ENCODE results near the gene BCAP31. TPM values are rescaled to one million over a fixed set of nuclear protein-coding genes. Genes with fewer than 3 reads are reported as not detected.

Gene BCAP31
- total RNA-seq, 1 experiment from 2014 or later: 232 TPM

DNA sequence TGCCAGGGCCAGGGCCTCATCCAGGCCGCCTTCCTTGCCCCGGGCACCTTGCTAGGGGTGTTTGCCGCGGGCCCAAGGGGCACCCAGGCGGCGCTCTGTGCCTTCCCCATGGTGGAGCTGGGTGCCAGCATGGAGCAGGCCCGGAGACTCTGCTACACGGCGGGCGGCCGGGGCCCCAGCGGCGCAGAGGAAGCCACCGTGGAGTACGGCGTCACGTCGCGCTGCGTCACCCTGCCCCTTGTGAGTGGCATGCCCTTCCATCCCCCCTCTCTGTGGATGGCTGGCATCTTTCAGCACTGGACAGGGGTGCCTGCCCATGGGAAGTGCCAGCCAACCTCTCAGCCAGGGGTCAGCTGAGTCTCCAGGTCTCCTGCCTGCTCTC lies 43.5 kb upstream of the BCAP31 start:
- no peaks in the 10 kb centered on the region for H3K4me1 ChIP-seq
- Mint-ChIP-seq H3K4me1 (ENCODE audit: low read depth, unreplicated experiment) (no peaks in the 10 kb centered on the region), H3K27ac (ENCODE audit: unreplicated experiment) (no peak overlapping the region), H3K9me3 (ENCODE audit: unreplicated experiment) (no peaks in the 10 kb centered on the region), H3K4me3 (ENCODE audit: unreplicated experiment) (no peak overlapping the region), H3K27me3 (ENCODE audit: insufficient read depth, unreplicated experiment) (no peaks in the 10 kb centered on the region), H3K36me3 (ENCODE audit: insufficient read depth, unreplicated experiment) (peaks cover 4% of the 10 kb centered on the region)
- ChIA-PET CTCF (no interaction called here), POLR2A (no interaction called here)
- no TSS peak for BruUV-seq (replicated peaks)
- no peak for TF ChIP-seq CTCF (IDR thresholded peaks at IDR 0.05; ENCODE audit: insufficient read depth in 1 of 2, low read depth in 1 of 2, low read length in 1 of 2, severe bottlenecking in 1 of 2, unreplicated experiment in 1 of 2)
- intact Hi-C loops (cut with micrococcal nuclease; ENCODE audit: unreplicated experiment): no loop called here
- no peaks in the 10 kb centered on the region for H3K9me3 ChIP-seq
- H3K27me3 ChIP-seq (replicated peaks; ENCODE audit: control insufficient read depth, insufficient read depth, low read length): no peaks in the 10 kb centered on the region
- no peaks in the 10 kb centered on the region for H3K36me3 ChIP-seq (ENCODE audit: control insufficient read depth, insufficient read depth, low read length)
- no peak overlapping the region for H3K4me3 ChIP-seq (ENCODE audit: low read depth, low read length)
- DNase-seq: no peak

DNA sequence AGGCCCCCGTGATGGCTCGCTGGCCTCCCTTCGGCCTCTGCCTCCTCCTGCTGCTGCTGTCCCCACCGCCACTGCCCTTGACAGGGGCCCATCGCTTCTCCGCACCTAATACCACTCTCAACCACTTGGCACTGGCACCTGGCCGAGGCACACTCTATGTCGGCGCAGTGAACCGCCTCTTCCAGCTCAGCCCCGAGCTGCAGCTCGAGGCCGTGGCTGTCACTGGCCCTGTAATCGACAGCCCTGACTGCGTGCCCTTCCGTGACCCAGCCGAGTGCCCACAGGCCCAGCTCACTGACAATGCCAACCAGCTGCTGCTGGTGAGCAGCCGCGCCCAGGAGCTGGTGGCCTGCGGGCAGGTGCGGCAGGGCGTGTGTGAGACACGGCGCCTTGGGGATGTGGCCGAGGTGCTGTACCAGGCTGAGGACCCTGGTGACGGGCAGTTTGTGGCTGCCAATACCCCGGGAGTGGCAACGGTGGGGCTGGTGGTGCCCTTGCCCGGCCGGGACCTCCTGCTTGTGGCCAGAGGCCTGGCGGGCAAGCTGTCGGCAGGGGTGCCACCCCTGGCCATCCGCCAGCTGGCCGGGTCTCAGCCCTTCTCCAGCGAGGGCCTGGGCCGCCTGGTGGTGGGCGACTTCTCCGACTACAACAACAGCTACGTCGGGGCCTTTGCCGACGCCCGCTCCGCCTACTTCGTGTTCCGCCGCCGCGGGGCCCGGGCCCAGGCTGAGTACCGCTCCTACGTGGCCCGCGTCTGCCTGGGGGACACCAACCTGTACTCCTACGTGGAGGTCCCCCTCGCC lies 42.9 kb upstream of the BCAP31 start:
- ChIA-PET POLR2A (no interaction called here), CTCF (no interaction called here)
- Mint-ChIP-seq H3K4me1 (ENCODE audit: low read depth, unreplicated experiment) (no peaks in the 10 kb centered on the region), H3K4me3 (ENCODE audit: unreplicated experiment) (no peak overlapping the region), H3K27ac (ENCODE audit: unreplicated experiment) (no peak overlapping the region), H3K27me3 (ENCODE audit: insufficient read depth, unreplicated experiment) (no peaks in the 10 kb centered on the region), H3K36me3 (ENCODE audit: insufficient read depth, unreplicated experiment) (peaks cover 4% of the 10 kb centered on the region), H3K9me3 (ENCODE audit: unreplicated experiment) (no peaks in the 10 kb centered on the region)
- H3K36me3 ChIP-seq (ENCODE audit: control insufficient read depth, insufficient read depth, low read length): no peaks in the 10 kb centered on the region
- H3K9me3 ChIP-seq: no peaks in the 10 kb centered on the region
- intact Hi-C loops (cut with micrococcal nuclease; ENCODE audit: unreplicated experiment): no loop called here
- DNase-seq: no peak
- no peak overlapping the region for H3K4me3 ChIP-seq (ENCODE audit: low read depth, low read length)
- no peak for TF ChIP-seq CTCF (IDR thresholded peaks at IDR 0.05; ENCODE audit: insufficient read depth in 1 of 2, low read depth in 1 of 2, low read length in 1 of 2, severe bottlenecking in 1 of 2, unreplicated experiment in 1 of 2)
- H3K4me1 ChIP-seq: no peaks in the 10 kb centered on the region
- BruUV-seq (replicated peaks): no TSS peak
- H3K27me3 ChIP-seq (replicated peaks; ENCODE audit: control insufficient read depth, insufficient read depth, low read length): no peaks in the 10 kb centered on the region

- Mint-ChIP-seq H3K4me1 (ENCODE audit: low read depth, unreplicated experiment) (no peaks in the 10 kb centered on the region), H3K9me3 (ENCODE audit: unreplicated experiment) (no peaks in the 10 kb centered on the region), H3K27ac (ENCODE audit: unreplicated experiment) (no peak overlapping the region), H3K4me3 (ENCODE audit: unreplicated experiment) (no peak overlapping the region), H3K27me3 (ENCODE audit: insufficient read depth, unreplicated experiment) (no peaks in the 10 kb centered on the region), H3K36me3 (ENCODE audit: insufficient read depth, unreplicated experiment) (peaks cover 4% of the 10 kb centered on the region)
- no TSS peak for BruUV-seq (replicated peaks)
- H3K4me1 ChIP-seq: no peaks in the 10 kb centered on the region
- no peaks in the 10 kb centered on the region for H3K36me3 ChIP-seq (ENCODE audit: control insufficient read depth, insufficient read depth, low read length)
- no peak for TF ChIP-seq CTCF (IDR thresholded peaks at IDR 0.05; ENCODE audit: insufficient read depth in 1 of 2, low read depth in 1 of 2, low read length in 1 of 2, severe bottlenecking in 1 of 2, unreplicated experiment in 1 of 2)
- intact Hi-C loops (cut with micrococcal nuclease; ENCODE audit: unreplicated experiment): no loop called here
- CTCF ChIA-PET: no interaction called here
- no peak for DNase-seq
- H3K9me3 ChIP-seq: no peaks in the 10 kb centered on the region
- POLR2A ChIA-PET: no interaction called here
- no peak overlapping the region for H3K4me3 ChIP-seq (ENCODE audit: low read depth, low read length)
- no peaks in the 10 kb centered on the region for H3K27me3 ChIP-seq (replicated peaks; ENCODE audit: control insufficient read depth, insufficient read depth, low read length)
Observed at GRCh38 chrX:153766098-153766817, 42.1 kb upstream of the BCAP31 start.

All from Caco-2 (cell line).